Measurements from ENCODE around the gene SIDT1. TPM values are rescaled to one million over a fixed set of nuclear protein-coding genes. Genes with fewer than 3 reads are reported as not detected.
A peak's percentile ranks its signal among the peaks of the same experiment; 100 is the strongest.

Gene SIDT1
- polyA plus RNA-seq, 6 donors from 2014 or later = 34.9 to 116 (median 54.8) TPM

- DNase-seq (no peak), ATAC-seq (ENCODE audit: low read depth in 2 of 2) (no peak)
- Mint-ChIP-seq H3K27me3 (peaks cover 17 to 42% (median 20%) of the 10 kb centered on the region in 3 donors), H3K4me1 (no peaks in the 10 kb centered on the region), H3K4me3 (no peak overlapping the region), H3K9me3 (no peaks in the 10 kb centered on the region), H3K36me3 (no peaks in the 10 kb centered on the region), H3K27ac (no peak overlapping the region)
Observed at GRCh38 chr3:113523241-113523640, 9.1 kb upstream of the SIDT1 start.

- no peaks in the 10 kb centered on the region for H3K27me3 Mint-ChIP-seq
- H3K4me1 Mint-ChIP-seq = peaks cover 40 to 60% (median 55%) of the 10 kb centered on the region in 3 donors
- H3K36me3 Mint-ChIP-seq = peaks cover 0 to 8% of the 10 kb centered on the region in 2 donors
- no peaks in the 10 kb centered on the region for H3K9me3 Mint-ChIP-seq
- DNase-seq (peak; percentile 71), ATAC-seq (ENCODE audit: low read depth in 2 of 2) (peak; percentile 70 to 73)
- H3K27ac Mint-ChIP-seq = peak overlapping the region; percentile 98 to 100 (median 99)
- H3K4me3 Mint-ChIP-seq = peak overlapping the region; percentile 95 to 100 (median 98)
Observed at GRCh38 chr3:113532698-113533533, 561 bp downstream of the SIDT1 start.

- ATAC-seq (ENCODE audit: low read depth in 2 of 2) = peak; percentile 42 to 43
- DNase-seq = peak; percentile 53
- no peaks in the 10 kb centered on the region for H3K27me3 Mint-ChIP-seq
Observed at GRCh38 chr3:113533534-113533892, 1.2 kb downstream of the SIDT1 start.

GRCh38 chr3:113534365-113534764 lies 2.0 kb downstream of the SIDT1 start:
- Mint-ChIP-seq H3K4me3 (peak overlapping the region; percentile 95 to 100 (median 98)), H3K4me1 (peaks cover 35 to 61% (median 55%) of the 10 kb centered on the region in 3 donors), H3K27ac (peak overlapping the region in 5 of 6 donors; percentile 33 to 98 (median 98)), H3K36me3 (peaks cover 0 to 8% of the 10 kb centered on the region in 2 donors), H3K27me3 (no peaks in the 10 kb centered on the region), H3K9me3 (no peaks in the 10 kb centered on the region)
- ATAC-seq (ENCODE audit: low read depth in 2 of 2) (no peak), DNase-seq (no peak)

More at GRCh38 chr3:113533534-113533892, 1.2 kb downstream of the SIDT1 start:
- Mint-ChIP-seq H3K4me3 (peak overlapping the region; percentile 95 to 100 (median 98)), H3K27ac (peak overlapping the region; percentile 97 to 99 (median 98)), H3K9me3 (no peaks in the 10 kb centered on the region), H3K36me3 (peaks cover 0 to 8% of the 10 kb centered on the region in 2 donors), H3K4me1 (peaks cover 40 to 61% (median 55%) of the 10 kb centered on the region in 3 donors)

GRCh38 chr3:113535898-113536297 lies 3.5 kb downstream of the SIDT1 start:
- Mint-ChIP-seq H3K27me3 (no peaks in the 10 kb centered on the region), H3K4me1 (peaks cover 39 to 65% (median 55%) of the 10 kb centered on the region in 3 donors), H3K27ac (peak overlapping the region in 5 of 6 donors; percentile 28 to 92 (median 77)), H3K9me3 (no peaks in the 10 kb centered on the region), H3K36me3 (peaks cover 0 to 11% of the 10 kb centered on the region in 2 donors), H3K4me3 (peak overlapping the region in 4 of 8 donors; percentile 40 to 78 (median 55))
- DNase-seq (no peak), ATAC-seq (ENCODE audit: low read depth in 2 of 2) (no peak)

GRCh38 chr3:113536627-113537101 lies 4.3 kb downstream of the SIDT1 start:
- DNase-seq (no peak), ATAC-seq (ENCODE audit: low read depth in 2 of 2) (no peak)
- Mint-ChIP-seq H3K9me3 (peaks cover 0 to 5% (median 0%) of the 10 kb centered on the region in 7 donors), H3K27ac (peak overlapping the region in 4 of 6 donors; percentile 16 to 75 (median 54)), H3K36me3 (peaks cover 0 to 19% of the 10 kb centered on the region in 2 donors), H3K4me1 (peaks cover 37 to 57% (median 53%) of the 10 kb centered on the region in 3 donors), H3K4me3 (peak overlapping the region in 3 of 8 donors; percentile 38 to 78 (median 40)), H3K27me3 (no peaks in the 10 kb centered on the region)

GRCh38 chr3:113537155-113537554 lies 4.8 kb downstream of the SIDT1 start:
- Mint-ChIP-seq H3K4me1 (peaks cover 34 to 53% (median 49%) of the 10 kb centered on the region in 3 donors), H3K4me3 (peak overlapping the region in 1 of 8 donors; percentile 78), H3K27me3 (no peaks in the 10 kb centered on the region), H3K36me3 (peaks cover 0 to 21% of the 10 kb centered on the region in 2 donors), H3K9me3 (peaks cover 0 to 6% (median 0%) of the 10 kb centered on the region in 7 donors), H3K27ac (peak overlapping the region in 5 of 6 donors; percentile 16 to 89 (median 74))
- ATAC-seq (ENCODE audit: low read depth in 2 of 2) (no peak), DNase-seq (no peak)

GRCh38 chr3:113541519-113541918 lies 9.2 kb downstream of the SIDT1 start:
- ATAC-seq (ENCODE audit: low read depth in 2 of 2) (no peak), DNase-seq (no peak)
- peaks cover 8 to 19% of the 10 kb centered on the region in 2 donors for H3K36me3 Mint-ChIP-seq
- no peak overlapping the region for H3K4me3 Mint-ChIP-seq
- H3K27me3 Mint-ChIP-seq = no peaks in the 10 kb centered on the region
- H3K4me1 Mint-ChIP-seq = peaks cover 24 to 46% (median 44%) of the 10 kb centered on the region in 3 donors
- H3K9me3 Mint-ChIP-seq = peaks cover 0 to 9% (median 0%) of the 10 kb centered on the region in 7 donors
- no peak overlapping the region for H3K27ac Mint-ChIP-seq

GRCh38 chr3:113545594-113545993 lies 13.2 kb downstream of the SIDT1 start:
- Mint-ChIP-seq H3K27me3 (no peaks in the 10 kb centered on the region), H3K4me1 (peaks cover 31 to 52% (median 39%) of the 10 kb centered on the region in 3 donors), H3K9me3 (peaks cover 0 to 9% (median 0%) of the 10 kb centered on the region in 7 donors), H3K36me3 (peaks cover 13 to 24% of the 10 kb centered on the region in 2 donors), H3K4me3 (no peak overlapping the region), H3K27ac (peak overlapping the region in 3 of 6 donors; percentile 63 to 85 (median 82))
- no peak for DNase-seq
- ATAC-seq (ENCODE audit: low read depth in 2 of 2) = no peak

GRCh38 chr3:113546414-113546893 lies 14.1 kb downstream of the SIDT1 start:
- peaks cover 13 to 15% of the 10 kb centered on the region in 2 donors for H3K36me3 Mint-ChIP-seq

GRCh38 chr3:113548501-113548900 lies 16.1 kb downstream of the SIDT1 start:
- Mint-ChIP-seq H3K27me3 (no peaks in the 10 kb centered on the region), H3K27ac (peak overlapping the region in 3 of 6 donors; percentile 21 to 35 (median 21)), H3K9me3 (peaks cover 0 to 1% (median 0%) of the 10 kb centered on the region in 7 donors), H3K4me3 (no peak overlapping the region), H3K36me3 (peaks cover 5 to 6% of the 10 kb centered on the region in 2 donors), H3K4me1 (peaks cover 36 to 58% (median 46%) of the 10 kb centered on the region in 3 donors)
- no peak for DNase-seq
- ATAC-seq (ENCODE audit: low read depth in 2 of 2) = no peak

More at GRCh38 chr3:113546414-113546893, 14.1 kb downstream of the SIDT1 start:
- ATAC-seq (ENCODE audit: low read depth in 2 of 2) (peak; percentile 41 to 50), DNase-seq (peak; percentile 8)
- Mint-ChIP-seq H3K27ac (peak overlapping the region; percentile 1 to 82 (median 20)), H3K9me3 (peaks cover 0 to 7% (median 0%) of the 10 kb centered on the region in 7 donors), H3K27me3 (no peaks in the 10 kb centered on the region), H3K4me3 (peak overlapping the region in 5 of 8 donors; percentile 5 to 78 (median 36)), H3K4me1 (peaks cover 31 to 52% (median 39%) of the 10 kb centered on the region in 3 donors)

GRCh38 chr3:113551820-113552219 lies 19.5 kb downstream of the SIDT1 start:
- peak overlapping the region; percentile 7 to 51 (median 20) for H3K27ac Mint-ChIP-seq
- ATAC-seq (ENCODE audit: low read depth in 2 of 2) (no peak), DNase-seq (no peak)
- H3K27me3 Mint-ChIP-seq = no peaks in the 10 kb centered on the region
- peaks cover 24 to 41% (median 33%) of the 10 kb centered on the region in 3 donors for H3K4me1 Mint-ChIP-seq
- H3K36me3 Mint-ChIP-seq = peaks cover 2 to 3% of the 10 kb centered on the region in 2 donors
- no peak overlapping the region for H3K4me3 Mint-ChIP-seq
- H3K9me3 Mint-ChIP-seq = peaks cover 0 to 1% (median 0%) of the 10 kb centered on the region in 7 donors

- H3K27ac Mint-ChIP-seq = peak overlapping the region in 4 of 6 donors; percentile 19 to 82 (median 39)
- peak; percentile 42 for DNase-seq
- H3K27me3 Mint-ChIP-seq = no peaks in the 10 kb centered on the region
- peaks cover 29 to 39% (median 36%) of the 10 kb centered on the region in 3 donors for H3K4me1 Mint-ChIP-seq
- peaks cover 0 to 1% (median 0%) of the 10 kb centered on the region in 7 donors for H3K9me3 Mint-ChIP-seq
- peak; percentile 91 to 98 for ATAC-seq (ENCODE audit: low read depth in 2 of 2)
- H3K36me3 Mint-ChIP-seq = peaks cover 0 to 7% of the 10 kb centered on the region in 2 donors
- H3K4me3 Mint-ChIP-seq = no peak overlapping the region
Observed at GRCh38 chr3:113552851-113553250, 20.5 kb downstream of the SIDT1 start.
